WTC11 (cell line): ENCODE results near the gene HDAC9.

Experiments used
- ARID4B ChIP-seq: sonication (generic); formaldehyde crosslinking; IDR thresholded peaks from 2 replicates; pipeline ENCODE4 v1.8.0; 2023; ENCODE audit warnings: missing genetic modification reagents, mild to moderate bottlenecking, borderline replicate concordance
- CTCF ChIP-seq: fragments of 200-600 bp; IDR thresholded peaks from 2 replicates; pipeline ENCODE4 v1.8.0; 2022; ENCODE audit warnings: antibody characterized with exemption
- E2F4 ChIP-seq: sonication (generic); formaldehyde crosslinking; IDR thresholded peaks from 2 replicates; pipeline ENCODE4 v1.8.1; 2022; ENCODE audit warnings: low read depth, mild to moderate bottlenecking, moderate library complexity, missing genetic modification reagents, borderline replicate concordance
- HMGA2 ChIP-seq: fragments of 250-450 bp; sonication (Bioruptor Pico); IDR thresholded peaks from 2 replicates; pipeline ENCODE4 v1.4.0; 2021; ENCODE audit warnings: mild to moderate bottlenecking, moderate library complexity
- HMGXB4 ChIP-seq: sonication (generic); formaldehyde crosslinking; IDR thresholded peaks from 2 replicates; pipeline ENCODE4 v1.8.1; 2023; ENCODE audit warnings: mild to moderate bottlenecking, moderate library complexity, missing genetic modification reagents
- IRF1 ChIP-seq: sonication (generic); formaldehyde crosslinking; IDR thresholded peaks from 2 replicates; pipeline ENCODE4 v1.8.0; 2023; ENCODE audit warnings: missing genetic modification reagents
- JUN ChIP-seq: sonication (generic); formaldehyde crosslinking; IDR thresholded peaks from 2 replicates; pipeline ENCODE4 v1.8.0; 2023; ENCODE audit warnings: mild to moderate bottlenecking, missing genetic modification reagents
- MXD4 ChIP-seq: fragments of 250-450 bp; sonication (Bioruptor Pico); IDR thresholded peaks from 2 replicates; pipeline ENCODE4 v1.8.0; 2021; ENCODE audit warnings: mild to moderate bottlenecking, moderate library complexity, borderline replicate concordance
- NFATC4 ChIP-seq: fragments of 250-450 bp; sonication (Bioruptor Pico); IDR thresholded peaks from 2 replicates; pipeline ENCODE4 v1.9.0; 2021; ENCODE audit warnings: mild to moderate bottlenecking
- NR3C1 ChIP-seq: sonication (generic); formaldehyde crosslinking; conservative IDR thresholded peaks from 2 replicates; pipeline ENCODE4 v1.8.1; 2023; ENCODE audit warnings: low read depth, mild to moderate bottlenecking, missing genetic modification reagents
- TEAD1 ChIP-seq: sonication (generic); formaldehyde crosslinking; IDR thresholded peaks from 2 replicates; pipeline ENCODE4 v1.8.0; 2022; ENCODE audit warnings: mild to moderate bottlenecking, missing genetic modification reagents
- USF2 ChIP-seq: sonication (generic); formaldehyde crosslinking; IDR thresholded peaks from 2 replicates; pipeline ENCODE4 v1.8.1; 2023; ENCODE audit warnings: mild to moderate bottlenecking, missing genetic modification reagents, moderate library complexity
- ZNF232 ChIP-seq: sonication (generic); formaldehyde crosslinking; IDR thresholded peaks from 2 replicates; pipeline ENCODE4 v1.8.0; 2022; ENCODE audit warnings: mild to moderate bottlenecking, missing genetic modification reagents
- ZNF532 ChIP-seq: fragments of 250-450 bp; sonication (Bioruptor Pico); IDR thresholded peaks from 2 replicates; pipeline ENCODE4 v1.9.0; 2021; ENCODE audit warnings: mild to moderate bottlenecking, borderline replicate concordance

GRCh38 chr7:18535810-18536415 is 40.4 kb downstream of the HDAC9 start:
- TF ChIP-seq JUN (CRISPR knock-in tag) (no peak), ZNF532 (CRISPR knock-in tag) (no peak), CTCF (no peak), E2F4 (CRISPR knock-in tag) (no peak), ZNF232 (no peak), HMGA2 (CRISPR knock-in tag) (no peak), USF2 (CRISPR knock-in tag) (no peak), MXD4 (CRISPR knock-in tag) (no peak), NR3C1 (CRISPR knock-in tag) (no peak), NFATC4 (no peak), TEAD1 (no peak), ARID4B (CRISPR knock-in tag) (no peak), IRF1 (CRISPR knock-in tag) (no peak), HMGXB4 (CRISPR knock-in tag) (no peak)
